ENCODE data around the gene CDKAL1.
"Not testable (repeated sequence)": the region's sequence is repeated elsewhere in the genome, so short reads cannot be mapped to it uniquely, and the experiment has no call there.

Gene CDKAL1

DNA sequence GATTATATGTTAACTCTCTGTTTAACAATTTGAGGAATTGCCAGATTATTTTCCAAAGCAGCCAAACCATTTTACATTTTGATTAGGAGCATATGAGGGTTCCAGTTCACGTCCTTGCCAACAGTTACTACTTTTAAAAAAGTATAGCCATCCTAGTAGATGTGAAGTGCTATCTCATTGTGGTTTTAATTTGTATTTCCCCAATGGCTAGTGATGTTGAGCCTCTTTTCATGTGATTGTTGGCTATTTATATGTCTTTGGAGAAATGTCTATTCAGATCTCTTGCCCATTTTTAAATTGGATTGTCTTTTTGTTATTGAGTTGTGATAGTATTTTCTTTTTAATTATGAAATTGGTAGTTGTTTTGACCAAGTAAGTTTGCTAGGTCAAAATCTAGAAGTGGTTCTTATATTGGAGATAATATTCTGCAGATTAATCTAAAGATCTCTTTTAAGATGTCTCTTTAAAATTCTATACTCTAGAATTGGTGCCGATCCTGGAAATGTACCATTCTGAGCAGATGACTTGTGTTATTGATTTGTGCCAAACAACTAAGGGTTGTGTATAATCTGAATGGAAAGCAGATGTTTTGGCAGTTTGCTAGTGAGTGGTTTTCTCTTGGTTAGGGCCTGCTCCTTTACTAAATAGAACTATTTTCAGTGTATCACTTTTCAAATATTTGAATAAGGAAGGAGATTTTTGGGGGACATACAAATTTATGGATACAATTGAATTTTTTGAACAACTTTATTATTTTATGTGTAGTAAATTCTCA, 99.5 kb downstream of the CDKAL1 start:
- DNase-seq (ENCODE audit: low read depth in 1 of 2, low spot score in 1 of 2) = no peak

DNA sequence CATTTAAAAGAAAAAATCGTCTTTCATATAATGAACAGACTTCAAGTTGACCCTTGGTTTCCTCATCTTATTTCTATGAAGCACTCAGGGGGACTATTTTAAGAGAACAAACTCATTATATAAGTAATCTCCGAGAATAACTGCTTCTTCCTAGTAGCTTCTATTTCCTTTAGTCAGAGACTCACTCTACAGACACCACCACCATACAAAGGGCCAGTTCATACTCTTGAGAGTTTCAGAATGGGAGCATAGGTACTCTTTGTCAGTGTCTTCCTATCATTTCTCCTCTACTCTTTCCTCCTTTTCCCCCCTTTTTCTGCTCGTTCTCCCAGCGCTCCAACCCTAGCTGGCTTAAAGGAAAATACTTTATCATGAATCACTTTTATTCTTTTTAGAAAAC, 104.9 kb downstream of the CDKAL1 start:
- no peak for DNase-seq (ENCODE audit: low read depth in 1 of 2, low spot score in 1 of 2)

- no peak for DNase-seq (ENCODE audit: low read depth in 1 of 2, low spot score in 1 of 2)
These were observed 105.9 kb downstream of the CDKAL1 start for GRCh38 chr6:20640181-20640580.

GRCh38 chr6:20642441-20642840, 108.2 kb downstream of the CDKAL1 start:
- no peak for DNase-seq (ENCODE audit: low read depth in 1 of 2, low spot score in 1 of 2)

GRCh38 chr6:20644667-20645370, 110.6 kb downstream of the CDKAL1 start:
- no peak for DNase-seq (ENCODE audit: low read depth in 1 of 2, low spot score in 1 of 2)

GRCh38 chr6:20645572-20645971, 111.3 kb downstream of the CDKAL1 start:
- not testable (repeated sequence) for DNase-seq (ENCODE audit: low read depth in 1 of 2, low spot score in 1 of 2)

DNA sequence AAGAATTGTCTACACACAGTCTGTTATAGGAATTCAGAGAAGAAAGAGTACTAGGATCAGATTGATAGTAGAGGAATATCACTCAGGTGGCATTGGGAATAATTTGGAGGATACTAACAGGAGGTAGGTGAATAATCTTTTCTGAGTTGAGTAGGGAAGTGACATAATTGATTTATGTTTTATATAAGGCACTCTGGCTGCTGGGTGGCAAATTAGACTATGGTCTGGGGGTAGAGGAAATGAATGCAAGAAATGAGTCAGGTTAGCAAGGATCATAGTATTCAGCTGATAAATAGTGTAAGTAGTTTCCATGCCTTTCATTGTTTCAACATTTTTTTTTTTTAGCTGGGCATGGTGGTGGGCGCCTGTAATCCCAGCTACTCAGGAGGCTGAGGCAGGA, 113.3 kb downstream of the CDKAL1 start:
- DNase-seq (ENCODE audit: low read depth in 1 of 2, low spot score in 1 of 2) = no peak

DNA sequence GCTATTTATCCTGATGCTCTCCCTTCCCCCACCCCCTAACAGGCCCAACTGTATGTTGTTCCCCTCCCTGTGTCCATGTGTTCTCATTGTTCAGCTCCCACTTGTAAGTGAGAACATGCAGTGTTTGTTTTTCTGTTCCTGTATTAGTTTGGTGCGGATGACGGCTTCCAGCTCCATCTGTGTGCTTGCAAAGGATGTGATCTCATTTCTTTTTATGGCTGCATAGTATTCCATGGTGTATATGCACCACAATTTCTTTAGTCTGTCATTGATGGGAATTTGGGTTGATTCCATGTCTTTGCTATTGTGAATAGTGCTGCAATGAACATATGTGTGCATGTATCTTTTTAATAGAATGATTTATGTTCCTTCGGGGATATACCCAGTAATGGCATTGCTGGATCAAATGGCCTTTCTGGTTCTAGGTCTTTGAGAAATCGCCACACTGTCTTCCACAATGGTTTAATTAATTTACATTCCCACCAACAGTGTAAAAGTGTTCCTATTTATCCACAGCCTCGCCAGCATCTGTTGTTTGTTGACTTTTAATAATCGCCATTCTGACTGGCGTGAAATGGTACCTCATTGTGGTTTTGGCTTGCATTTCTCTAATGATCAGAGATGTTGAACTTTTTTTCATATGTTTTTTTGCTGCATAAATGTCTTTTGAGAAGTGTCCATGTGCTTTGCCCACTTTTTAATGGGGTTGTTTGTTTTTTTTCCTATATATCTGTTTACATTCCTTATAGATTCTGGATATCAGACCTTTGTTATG, 115.6 kb downstream of the CDKAL1 start:
- not testable (repeated sequence) for DNase-seq (ENCODE audit: low read depth in 1 of 2, low spot score in 1 of 2)

- DNase-seq (ENCODE audit: low read depth in 1 of 2, low spot score in 1 of 2) = no peak
These were observed 118.2 kb downstream of the CDKAL1 start for GRCh38 chr6:20652299-20653084.

DNA sequence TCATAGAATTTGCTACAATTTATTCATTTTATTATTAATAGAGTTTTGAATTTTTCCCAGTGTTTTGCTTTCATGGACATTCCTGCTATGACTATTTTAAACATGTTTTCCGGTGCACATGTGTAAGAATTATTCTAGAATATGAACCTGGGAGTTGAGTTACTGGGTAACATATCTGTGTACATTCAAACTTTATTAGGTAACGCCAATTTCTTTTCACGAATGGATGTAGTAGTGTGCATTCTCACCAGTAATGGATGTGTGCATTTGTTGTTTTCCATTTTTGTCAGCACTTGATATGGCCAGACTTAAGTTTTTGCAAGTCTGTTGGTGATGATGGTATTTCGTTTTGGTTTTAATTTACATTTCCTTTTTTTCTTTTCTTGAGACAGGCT, 118.8 kb downstream of the CDKAL1 start:
- no peak for DNase-seq (ENCODE audit: low read depth in 1 of 2, low spot score in 1 of 2)

GRCh38 chr6:20655317-20655716, 121.1 kb downstream of the CDKAL1 start:
- no peak for DNase-seq (ENCODE audit: low read depth in 1 of 2, low spot score in 1 of 2)

- DNase-seq (ENCODE audit: low read depth in 1 of 2, low spot score in 1 of 2) = no peak
These were observed 123.1 kb downstream of the CDKAL1 start for GRCh38 chr6:20657274-20657800.

DNA sequence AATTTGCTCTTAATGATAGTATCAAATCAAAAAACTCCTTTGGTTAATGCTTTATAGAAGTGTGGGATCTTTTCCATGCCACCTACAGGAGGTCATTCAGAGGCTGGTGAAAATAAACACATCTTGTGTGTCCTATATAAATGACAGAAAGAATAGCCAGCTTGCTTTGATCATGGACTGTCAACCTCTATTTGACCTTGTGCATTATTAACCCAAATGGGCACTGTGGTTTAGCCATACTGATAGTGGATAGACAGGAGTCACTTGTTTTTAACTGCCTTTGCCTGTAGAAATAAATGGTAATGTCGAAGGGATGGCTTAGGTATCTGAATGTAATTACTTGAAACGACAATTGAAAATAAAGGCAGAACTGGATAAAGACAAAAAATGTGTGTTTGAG, 123.8 kb downstream of the CDKAL1 start:
- no peak for DNase-seq (ENCODE audit: low read depth in 1 of 2, low spot score in 1 of 2)

GRCh38 chr6:20658516-20658915, 124.3 kb downstream of the CDKAL1 start:
- no peak for DNase-seq (ENCODE audit: low read depth in 1 of 2, low spot score in 1 of 2)

DNA sequence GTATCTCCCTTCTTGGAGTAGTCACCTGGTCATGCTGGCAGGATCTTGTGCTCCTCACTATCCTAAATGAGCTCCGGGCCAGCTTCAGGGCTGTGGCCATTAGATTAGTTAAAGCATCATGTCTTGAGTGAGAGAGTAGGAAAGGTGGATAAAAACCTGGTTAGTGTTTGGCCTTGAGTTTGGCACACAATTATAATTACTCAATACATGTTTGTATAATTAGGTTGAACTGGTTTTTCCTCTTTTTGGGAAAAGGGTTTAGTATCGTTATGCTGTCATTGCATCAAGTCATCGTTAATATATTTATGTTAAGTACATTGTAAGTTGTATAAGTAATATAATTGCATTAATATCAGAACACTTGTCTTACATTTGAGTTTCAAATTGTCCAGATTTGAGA, 126.3 kb downstream of the CDKAL1 start:
- no peak for DNase-seq (ENCODE audit: low read depth in 1 of 2, low spot score in 1 of 2)

GRCh38 chr6:20661721-20662120, 127.5 kb downstream of the CDKAL1 start:
- no peak for DNase-seq (ENCODE audit: low read depth in 1 of 2, low spot score in 1 of 2)

DNA sequence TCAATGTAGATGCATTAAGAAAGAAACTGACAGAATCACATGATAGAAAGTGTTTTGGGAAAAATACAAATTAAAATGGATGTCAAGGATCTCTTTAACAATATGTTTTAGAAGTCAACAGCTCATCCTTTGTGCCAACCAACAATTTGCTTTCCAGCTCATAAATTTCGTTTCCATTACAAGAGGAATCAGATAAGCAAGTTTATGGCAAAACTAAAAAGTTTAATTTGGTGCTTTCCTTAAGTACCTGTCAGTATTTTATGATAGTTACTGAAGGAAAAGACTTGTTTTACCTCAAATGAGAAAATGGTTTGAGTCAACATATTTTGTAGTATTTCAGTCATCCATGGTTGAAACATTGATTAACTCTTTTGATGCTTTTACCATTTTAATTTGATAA, 130.0 kb downstream of the CDKAL1 start:
- DNase-seq (ENCODE audit: low read depth in 1 of 2, low spot score in 1 of 2) = no peak

DNA sequence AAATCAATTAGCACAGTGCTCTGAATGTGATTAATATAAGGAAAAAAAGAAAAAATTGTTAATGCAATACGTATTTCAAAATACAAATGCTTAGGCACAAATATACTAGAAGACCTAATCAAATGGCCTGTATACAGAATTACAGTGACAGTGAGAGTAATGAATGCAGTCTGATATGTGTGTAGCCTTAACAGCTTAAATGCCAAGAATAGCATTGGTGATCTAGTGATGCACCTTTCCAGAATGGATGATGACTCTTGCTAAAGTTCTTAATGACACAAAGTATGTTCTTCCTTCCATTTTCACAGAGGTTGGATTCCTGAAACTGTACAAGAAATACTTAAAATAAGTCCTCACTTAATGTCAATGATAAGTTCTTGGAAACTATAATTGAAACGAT, 131.0 kb downstream of the CDKAL1 start:
- DNase-seq (ENCODE audit: low read depth in 1 of 2, low spot score in 1 of 2) = no peak

DNA sequence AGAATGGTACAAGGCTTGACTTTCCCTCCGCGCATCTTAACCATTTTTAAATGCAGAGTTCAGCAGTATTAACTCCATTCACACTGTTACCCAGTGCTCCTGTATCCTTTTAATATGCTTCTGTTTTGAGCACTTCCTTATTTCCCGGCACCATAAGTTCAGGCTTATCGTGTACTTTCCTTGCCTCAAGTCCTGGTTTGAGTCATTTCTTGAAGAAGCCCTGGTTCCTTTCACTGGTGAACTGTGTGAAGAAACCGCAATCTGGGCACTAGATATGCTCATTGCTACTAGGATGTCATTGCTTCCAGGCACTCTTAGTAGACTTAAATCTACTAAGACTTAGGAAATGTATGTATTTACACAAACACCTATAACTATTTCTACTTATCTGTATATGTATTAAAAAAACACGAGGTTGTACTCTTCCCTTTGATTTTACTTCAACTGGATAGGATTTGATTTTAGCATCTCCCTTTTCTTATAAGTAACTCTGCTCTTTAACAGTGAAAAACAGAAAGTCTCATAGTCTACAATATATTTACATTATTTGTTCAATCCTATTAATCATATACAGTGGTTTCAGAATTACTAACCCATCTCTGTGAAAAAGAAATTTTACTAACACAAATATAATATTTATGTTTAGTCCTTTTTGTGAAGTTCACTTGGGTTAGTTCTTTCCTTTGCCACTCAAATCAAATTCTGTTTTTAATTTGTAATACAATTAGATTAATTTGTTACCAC, 135.5 kb downstream of the CDKAL1 start:
- no peak for DNase-seq (ENCODE audit: low read depth in 1 of 2, low spot score in 1 of 2)

GRCh38 chr6:20670750-20671149, 136.5 kb downstream of the CDKAL1 start:
- no peak for DNase-seq (ENCODE audit: low read depth in 1 of 2, low spot score in 1 of 2)

Data from activated T-helper 1 cell treated with anti-CD3 and anti-CD28 coated beads, Interleukin-2, amount 50 U/mL, for 16 hours (primary cell).